ENCODE results near the gene CDH1. TPM values are rescaled to one million over a fixed set of nuclear protein-coding genes. Genes with fewer than 3 reads are reported as not detected.

Gene CDH1
- total and polyA plus RNA-seq, 12 donors = 0.01 to 0.82 (median 0.34) TPM; not detected in 7

DNA sequence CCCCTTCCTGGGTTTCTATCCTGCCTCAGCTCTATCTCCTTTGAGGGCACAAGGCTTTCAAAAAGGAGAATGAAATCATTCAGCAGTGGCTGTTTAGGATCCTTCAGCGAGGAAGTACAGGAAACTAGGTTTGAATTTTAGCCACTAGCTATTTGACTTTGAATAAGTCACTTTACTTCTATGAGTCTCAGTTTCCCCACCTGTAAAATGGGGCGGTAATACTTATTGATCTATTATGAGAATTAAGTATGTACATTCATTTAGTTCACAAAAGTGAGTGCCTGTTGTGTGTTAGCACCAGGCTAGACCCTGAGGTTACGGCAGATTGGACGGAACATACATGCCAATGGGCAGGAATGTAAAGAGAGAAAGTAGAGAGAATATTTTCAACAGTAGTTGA is 6.6 kb downstream of the CDH1 start:
- H3K4me1 ChIP-seq = peaks cover 0 to 5% (median 0%) of the 10 kb centered on the region in 9 donors
- no peaks in the 10 kb centered on the region for H3K9me3 ChIP-seq
- H3K27me3 ChIP-seq = peaks cover 0 to 37% (median 15%) of the 10 kb centered on the region in 7 donors
- TF ChIP-seq CTCF (IDR thresholded peaks at IDR 0.05) = no peak
- no peak for DNase-seq
- intact Hi-C loops (cut with DNase I) = loop anchor here in 1 of 10 donors (10.0 kb wide), 1 partner anchor 219 kb away; no protein-coding TSS in a partner anchor
- H3K4me3 ChIP-seq = no peak overlapping the region
- H3K27ac ChIP-seq = no peak overlapping the region
- no peak for ATAC-seq
- no peaks in the 10 kb centered on the region for H3K36me3 ChIP-seq
- WGBS, 2 donors = 92 to 93% methylated on average over 4 of the region's 4 CpGs

DNA sequence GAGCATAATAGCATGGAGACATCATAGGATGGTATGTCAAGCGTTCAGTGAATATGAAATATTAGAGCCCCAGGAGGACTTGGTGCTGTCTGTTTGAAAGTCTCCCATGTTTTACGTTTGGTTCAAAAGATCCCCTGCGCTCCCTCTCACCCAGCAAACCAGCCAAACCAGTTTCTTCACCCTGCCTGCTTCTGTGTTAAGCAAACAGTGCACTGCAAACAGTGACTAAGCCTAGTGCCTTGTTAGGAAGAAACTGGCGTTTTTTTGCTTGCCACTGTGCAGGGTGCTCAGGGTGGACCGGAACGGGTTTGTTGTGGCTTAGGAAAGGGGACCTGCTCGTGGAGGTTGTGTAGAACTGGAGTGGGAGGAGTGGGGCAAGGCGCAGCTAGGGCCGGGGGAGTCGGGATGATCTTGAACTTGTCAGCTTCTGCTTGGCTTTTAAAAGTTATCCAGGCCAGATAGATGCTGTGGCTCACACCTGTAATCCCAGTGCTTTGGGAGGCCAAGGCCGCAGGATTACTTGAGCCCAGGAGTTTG is 7.7 kb downstream of the CDH1 start:
- peaks cover 0 to 5% (median 0%) of the 10 kb centered on the region in 9 donors for H3K4me1 ChIP-seq
- WGBS, 2 donors = 62 to 65% methylated on average over 11 of the region's 11 CpGs
- H3K27ac ChIP-seq = no peak overlapping the region
- intact Hi-C loops (cut with DNase I) = loop anchor here in 1 of 10 donors (10.0 kb wide), 1 partner anchor 220 kb away; no protein-coding TSS in a partner anchor
- DNase-seq (no peak), ATAC-seq (no peak)
- peaks cover 0 to 30% (median 8%) of the 10 kb centered on the region in 7 donors for H3K27me3 ChIP-seq
- H3K36me3 ChIP-seq = no peaks in the 10 kb centered on the region
- no peak for TF ChIP-seq CTCF (IDR thresholded peaks at IDR 0.05)
- no peaks in the 10 kb centered on the region for H3K9me3 ChIP-seq
- no peak overlapping the region for H3K4me3 ChIP-seq

GRCh38 chr16:68746951-68747350 is 9.9 kb downstream of the CDH1 start:
- no peaks in the 10 kb centered on the region for H3K9me3 ChIP-seq
- DNase-seq (no peak), ATAC-seq (no peak)
- TF ChIP-seq CTCF (IDR thresholded peaks at IDR 0.05) = no peak
- peaks cover 0 to 30% (median 13%) of the 10 kb centered on the region in 7 donors for H3K27me3 ChIP-seq
- no peaks in the 10 kb centered on the region for H3K4me1 ChIP-seq
- intact Hi-C loops (cut with DNase I) = loop anchor here in 1 of 10 donors (10.0 kb wide), 1 partner anchor 222 kb away; no protein-coding TSS in a partner anchor
- H3K36me3 ChIP-seq = no peaks in the 10 kb centered on the region
- no peak overlapping the region for H3K4me3 ChIP-seq
- no peak overlapping the region for H3K27ac ChIP-seq

GRCh38 chr16:68749432-68749831 is 12.3 kb downstream of the CDH1 start:
- H3K4me1 ChIP-seq = no peaks in the 10 kb centered on the region
- intact Hi-C loops (cut with DNase I) = loop anchor here in 1 of 10 donors (10.0 kb wide), 1 partner anchor 225 kb away; no protein-coding TSS in a partner anchor
- no peaks in the 10 kb centered on the region for H3K36me3 ChIP-seq
- no peak for TF ChIP-seq CTCF (IDR thresholded peaks at IDR 0.05)
- no peak overlapping the region for H3K4me3 ChIP-seq
- 78 to 88% methylated on average over 3 of the region's 3 CpGs for WGBS, 2 donors
- no peaks in the 10 kb centered on the region for H3K9me3 ChIP-seq
- no peak overlapping the region for H3K27ac ChIP-seq
- H3K27me3 ChIP-seq = peaks cover 0 to 25% (median 15%) of the 10 kb centered on the region in 7 donors
- no peak for DNase-seq
- no peak for ATAC-seq

All from heart right ventricle (tissue), 16 donors.